Thyroid gland (tissue), 4 donors: ENCODE measurements around the gene B4GALT5.

Source experiments
- CTCF ChIP-seq, 6 experiments: fragments of 200-600 bp in 3 of 6; fragments of 450-650 bp in 3 of 6; sonication (generic) in 3 of 6; IDR thresholded peaks; one replicate each; pipeline ENCODE4 v1.5.1; 2016 to 2019; ENCODE audit warnings: antibody characterized with exemption in 6 of 6, mild to moderate bottlenecking in 2 of 6, inconsistent platforms in 1 of 6, moderate library complexity in 1 of 6
- POLR2A ChIP-seq, 2 donors: fragments of 450-650 bp; IDR thresholded peaks; one replicate each; pipeline ENCODE4 v1.6.1; 2017; ENCODE audit warnings: antibody characterized with exemption in 2 of 2, mild to moderate bottlenecking in 2 of 2, moderate library complexity in 1 of 2

- TF ChIP-seq CTCF (IDR thresholded peaks at IDR 0.05), result no peak
- no peak for TF ChIP-seq POLR2A (IDR thresholded peaks at IDR 0.05)
Observed at GRCh38 chr20:49663112-49663511, 50.6 kb downstream of the B4GALT5 start.
